ENCODE measurements around the gene BNC2.

Gene BNC2

GRCh38 chr9:16815079-16815478 is 55.4 kb downstream of the BNC2 start:
- no peak for FAIRE-seq

- no peak for FAIRE-seq
Measured at GRCh38 chr9:16813838-16814237, 56.6 kb downstream of the BNC2 start.

GRCh38 chr9:16811987-16812685 is 58.3 kb downstream of the BNC2 start:
- FAIRE-seq: no peak

- FAIRE-seq: no peak
Measured at GRCh38 chr9:16809912-16810610, 60.4 kb downstream of the BNC2 start.

GRCh38 chr9:16806674-16807073 is 63.8 kb downstream of the BNC2 start:
- no peak for FAIRE-seq

- no peak for FAIRE-seq
Measured at GRCh38 chr9:16803648-16804047, 66.8 kb downstream of the BNC2 start.

DNA sequence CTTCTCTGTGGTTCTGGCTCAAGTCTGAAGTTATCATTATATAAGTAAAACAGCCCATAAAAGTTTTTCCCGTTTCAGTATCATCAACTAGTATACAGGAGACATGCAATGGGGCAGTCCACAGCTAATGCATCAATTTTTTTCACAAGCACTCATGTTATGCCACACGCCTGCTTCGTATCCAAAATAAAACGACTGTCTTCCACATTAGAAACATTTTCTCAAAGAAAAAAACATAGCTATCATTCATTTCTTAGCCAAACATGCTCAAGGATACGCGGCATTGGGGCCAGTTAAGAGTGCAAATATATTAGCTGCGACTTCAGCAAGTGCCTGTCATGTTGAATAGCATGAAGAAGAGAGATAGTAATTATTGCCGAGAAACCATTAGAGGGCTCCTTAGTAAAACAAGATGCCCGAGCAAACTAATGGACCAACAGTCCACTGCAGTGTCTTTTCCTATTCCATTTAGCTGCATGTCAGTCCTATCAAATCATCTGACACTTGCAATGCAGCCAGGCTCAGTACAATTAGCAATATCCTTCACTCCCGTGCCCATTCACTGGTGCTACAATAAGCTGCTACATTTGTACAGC is 68.5 kb downstream of the BNC2 start:
- FAIRE-seq: no peak

GRCh38 chr9:16796304-16796825 is 74.1 kb downstream of the BNC2 start:
- FAIRE-seq: no peak

GRCh38 chr9:16794871-16795639 is 75.4 kb downstream of the BNC2 start:
- no peak for FAIRE-seq

DNA sequence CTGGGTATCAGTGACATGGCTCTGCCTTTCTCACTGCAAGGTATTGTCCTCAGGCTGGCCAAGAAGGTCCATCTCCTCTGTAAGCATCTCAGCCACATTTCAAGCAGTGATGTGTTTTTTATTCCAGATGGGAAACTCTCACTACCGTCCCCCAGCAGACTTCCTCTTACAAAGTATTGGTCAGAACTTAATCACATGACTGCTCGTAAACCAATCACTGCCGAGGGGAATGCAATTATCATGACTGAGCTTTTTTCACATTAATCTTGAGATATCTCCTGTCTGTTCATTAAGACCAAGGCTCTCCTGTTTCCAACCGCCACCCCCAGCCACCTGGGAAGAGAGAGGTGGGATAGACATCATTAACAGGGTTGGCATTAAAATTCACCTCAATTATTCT is 76.4 kb downstream of the BNC2 start:
- FAIRE-seq: no peak

GRCh38 chr9:16787724-16788123 is 82.7 kb downstream of the BNC2 start:
- FAIRE-seq: no peak

DNA sequence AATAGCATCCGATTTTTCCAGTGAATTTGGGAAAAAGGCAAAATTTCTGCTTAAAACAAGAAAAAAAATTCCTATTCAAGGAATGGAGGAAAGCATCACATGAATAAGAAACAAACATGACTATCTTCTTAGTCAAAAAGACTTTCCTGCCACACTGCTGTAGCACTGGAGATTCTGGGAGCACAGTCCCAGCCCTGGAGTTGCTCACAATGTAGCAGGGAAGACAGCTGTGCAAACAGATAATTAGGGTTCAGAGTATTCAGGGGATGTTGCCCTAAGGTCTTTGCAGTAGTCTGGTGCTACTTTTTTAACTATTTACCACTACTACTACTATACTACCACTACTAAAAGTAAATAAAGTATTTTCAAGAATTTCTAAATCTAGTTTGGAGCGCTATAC is 86.5 kb downstream of the BNC2 start:
- FAIRE-seq: no peak

DNA sequence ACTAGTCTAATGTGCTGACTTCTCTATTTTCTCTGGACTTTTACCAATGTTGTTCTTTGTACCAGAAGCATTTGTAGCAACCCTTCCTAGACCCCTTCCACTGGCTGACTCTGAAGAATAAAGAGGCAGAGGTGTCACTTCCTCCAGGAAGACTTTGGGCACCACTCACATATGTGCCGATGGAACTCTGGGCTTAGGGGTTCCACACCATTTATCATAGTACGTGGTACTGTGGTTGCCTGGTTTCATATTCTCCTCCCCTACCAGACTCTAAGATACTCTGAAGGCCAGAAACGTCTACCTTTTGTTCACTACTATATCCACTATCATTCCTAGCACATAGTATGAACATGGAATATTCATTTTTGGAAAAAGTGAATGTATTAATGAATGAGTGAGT is 88.0 kb downstream of the BNC2 start:
- FAIRE-seq: no peak

GRCh38 chr9:16775330-16775729 is 95.1 kb downstream of the BNC2 start:
- FAIRE-seq: no peak

- no peak for FAIRE-seq
Measured at GRCh38 chr9:16773617-16774016, 96.9 kb downstream of the BNC2 start.

DNA sequence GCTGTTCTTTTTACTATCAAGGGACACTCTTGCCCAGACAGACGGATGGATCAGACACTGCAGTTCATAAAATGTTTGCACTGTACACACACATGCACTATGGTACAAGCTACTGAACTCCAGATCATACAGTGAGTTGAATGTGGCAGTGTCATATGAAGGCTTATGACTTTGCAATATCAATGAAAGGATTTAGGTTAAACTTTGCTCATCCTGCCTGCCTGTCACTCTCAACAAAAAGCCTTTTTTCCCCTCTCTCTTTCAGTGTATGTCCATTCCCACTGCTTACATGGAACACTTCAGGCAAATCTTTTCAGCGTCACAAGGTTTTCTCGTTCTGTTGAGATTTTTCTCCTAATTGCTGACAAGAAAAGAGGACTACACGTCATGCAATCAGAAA is 97.4 kb downstream of the BNC2 start:
- FAIRE-seq: no peak

DNA sequence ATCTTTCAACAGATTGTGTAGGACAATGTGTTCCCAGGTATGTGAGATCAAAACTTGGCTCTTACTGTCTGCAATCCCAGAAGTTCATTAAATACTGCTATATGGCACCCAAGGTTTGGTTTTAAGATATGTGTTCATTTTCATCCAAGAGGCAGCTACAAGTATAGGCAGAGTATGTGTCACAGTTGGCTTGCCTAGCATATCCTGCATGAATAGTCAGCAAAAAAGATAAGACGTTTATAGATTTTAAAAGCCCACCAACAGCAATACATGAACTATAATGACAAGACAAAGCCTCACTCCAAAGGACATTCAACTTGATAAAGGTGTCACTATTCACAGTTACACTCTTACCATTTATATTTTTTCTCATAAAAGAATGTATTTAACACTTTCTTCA is 99.1 kb downstream of the BNC2 start:
- FAIRE-seq: no peak

DNA sequence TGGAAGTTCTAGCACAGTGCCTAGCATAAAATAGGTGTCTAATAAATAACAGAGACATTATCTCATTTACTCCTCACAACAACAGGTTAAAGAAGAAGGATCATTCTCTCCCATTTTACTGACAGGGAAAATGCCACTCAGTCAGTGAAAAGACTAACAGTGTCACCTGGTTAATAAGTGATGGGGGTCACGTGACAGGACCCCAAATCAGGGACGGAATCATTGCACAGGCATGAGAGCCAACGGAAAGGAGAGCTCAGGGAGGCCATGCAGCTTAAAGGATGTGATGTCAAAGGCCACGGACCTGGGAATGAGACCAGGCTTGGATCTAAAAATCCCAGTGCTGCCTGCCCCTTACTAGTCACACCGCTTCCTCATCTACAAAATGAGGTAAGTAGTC is 101.2 kb downstream of the BNC2 start:
- FAIRE-seq: no peak

DNA sequence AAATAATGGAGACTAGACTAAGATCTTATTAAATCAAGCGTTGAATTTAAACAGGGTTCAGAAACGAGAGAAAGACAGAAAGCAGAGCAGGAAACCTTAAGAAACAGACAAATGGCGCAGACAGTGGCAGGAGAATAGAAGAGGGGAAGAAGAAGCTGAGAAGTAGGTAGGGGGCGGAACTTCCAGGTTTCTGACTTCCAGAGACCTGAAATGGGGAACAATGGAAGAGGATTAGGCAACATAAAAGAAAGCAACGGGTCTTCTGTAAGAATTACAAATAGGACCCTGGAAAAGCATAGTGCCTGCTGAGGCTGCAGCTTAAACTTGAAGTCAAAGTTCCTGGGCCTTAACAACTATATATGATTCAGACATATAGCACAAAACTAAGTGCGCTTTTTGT is 101.7 kb downstream of the BNC2 start:
- no peak for FAIRE-seq

- FAIRE-seq: no peak
Measured at GRCh38 chr9:16767366-16767765, 103.1 kb downstream of the BNC2 start.

- no peak for FAIRE-seq
Measured at GRCh38 chr9:16763946-16764345, 106.5 kb downstream of the BNC2 start.

DNA sequence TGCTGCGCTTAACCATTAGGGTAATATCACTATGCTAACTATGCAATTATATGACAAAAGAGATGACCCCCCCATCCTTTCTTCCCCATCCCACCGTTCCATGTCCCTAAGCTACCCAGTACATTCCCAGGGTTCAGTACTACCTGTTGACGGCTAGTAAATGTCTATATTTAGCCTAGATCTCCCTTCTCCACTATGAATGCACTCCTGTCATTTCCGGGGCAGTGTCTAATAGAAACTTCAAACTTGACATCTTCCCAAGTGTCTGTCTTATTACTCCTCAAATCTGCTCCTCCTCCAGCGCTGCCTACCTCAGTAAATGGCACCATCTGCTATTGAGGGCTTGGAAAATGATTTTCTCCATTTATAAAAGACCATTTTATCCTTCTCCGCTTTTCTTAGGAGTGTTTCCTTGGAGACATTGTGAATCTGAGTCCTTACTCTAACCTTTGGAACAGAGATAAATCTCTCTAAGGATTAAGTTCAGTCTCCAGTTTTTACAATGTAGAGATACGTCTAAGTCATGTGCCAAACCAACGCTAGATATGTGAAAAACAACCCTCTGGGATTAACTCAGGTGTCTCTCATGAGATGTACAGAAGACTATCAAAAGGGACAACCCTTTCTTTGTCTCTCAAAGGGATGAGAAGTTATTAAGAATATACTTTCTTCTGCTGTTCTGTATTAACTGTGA is 114.9 kb downstream of the BNC2 start:
- FAIRE-seq: no peak

GRCh38 chr9:16754662-16755061 is 115.8 kb downstream of the BNC2 start:
- no peak for FAIRE-seq

Data from A204.1 (cell line).